HCT116 (cell line): ENCODE measurements around the gene FAM13A. TPM values are rescaled to one million over a fixed set of nuclear protein-coding genes. Genes with fewer than 3 reads are reported as not detected.

Source experiments
- ATAC-seq: fragments of 200-7000 bp; cut with Tn5 transposase; 2 replicates; pipeline ENCODE4 v1.9.1; 2020; ENCODE audit warnings: mild to moderate bottlenecking, moderate library complexity
- BruUV-seq: library from RNA; stranded (reverse); fragments of 400-500 nt; replicated peaks from 2 replicates; lab custom pipeline; 2021; lab: Mats Ljungman, UMichigan
- CTCF ChIA-PET: fragments of 300-600 bp; sonication (Branson Sonifier 250); formaldehyde crosslinking; loops from one replicate; lab custom pipeline; 2021; ENCODE audit warnings: antibody characterized with exemption; lab: Charles Lee
- POLR2A ChIA-PET: fragments of 300-600, 350-600 bp; sonication (Branson Sonifier 250); formaldehyde crosslinking; loops from one replicate; lab custom pipeline; 2021; ENCODE audit warnings: antibody characterized with exemption; lab: Charles Lee
- RAD21 ChIA-PET, 2 experiments: fragments of 300-600 bp; sonication (Branson Sonifier 250); formaldehyde crosslinking; loops; one replicate each; lab custom pipeline; 2023; ENCODE audit warnings: low total read pairs in 2 of 2; ENCODE audit not compliant: uncharacterized antibody in 2 of 2, unreplicated experiment in 2 of 2, low non-redundant PET in 1 of 2; lab: Charles Lee
- DNase-seq: peaks from one replicate; pipeline ENCODE4 v3.0.0-alpha.2; 2010; ENCODE audit warnings: low read depth, low spot score
- H2AFZ ChIP-seq: fragments of 200-600 bp; shearing (Covaris generic), sonication (generic); 2 replicates; pipeline ENCODE4 v1.6.1; 2017; ENCODE audit warnings: low read depth, mixed run types, mixed read lengths, antibody characterized with exemption, low read length; ENCODE audit not compliant: poor library complexity, severe bottlenecking
- H3K27ac ChIP-seq: 2 replicates; pipeline ENCODE4 v1.5.1; 2012; ENCODE audit warnings: low read depth, low read length
- H3K27me3 ChIP-seq: fragments of 200-600 bp; sonication (generic); 2 replicates; pipeline ENCODE4 v1.6.1; 2016; ENCODE audit warnings: mixed run types, low read length, mixed read lengths; ENCODE audit not compliant: insufficient read depth
- H3K36me3 ChIP-seq, 2 experiments: fragments of 200-500 bp in 1 of 2; fragments of 200-600 bp in 1 of 2; sonication (Bioruptor generic) in 1 of 2; sonication (generic) in 1 of 2; 2 replicates each; pipeline versions ENCODE4 v1.5.1 to v1.6.1; 2014 to 2016; ENCODE audit warnings: low read length in 2 of 2, inconsistent platforms in 1 of 2, mixed read lengths in 1 of 2, mixed run types in 1 of 2; ENCODE audit not compliant: insufficient read depth in 2 of 2, control insufficient read depth in 1 of 2
- H3K4me1 ChIP-seq, 2 experiments: fragments of 200-600 bp in 1 of 2; sonication (generic) in 1 of 2; 2 replicates each; pipeline versions ENCODE4 v1.5.1 to v1.6.1; 2012 to 2017; ENCODE audit warnings: low read length in 2 of 2, inconsistent platforms in 1 of 2, mild to moderate bottlenecking in 1 of 2, mixed read lengths in 1 of 2, mixed run types in 1 of 2, moderate library complexity in 1 of 2; ENCODE audit not compliant: insufficient read depth in 2 of 2, control insufficient read depth in 1 of 2
- H3K4me2 ChIP-seq: fragments of 200-600 bp; sonication (generic); 2 replicates; pipeline ENCODE4 v1.6.1; 2017; ENCODE audit warnings: mixed run types, low read length, mixed read lengths
- H3K4me3 ChIP-seq, 2 experiments: fragments of 200-600 bp in 1 of 2; sonication (generic) in 1 of 2; replicated peaks in 1 of 2; 2 replicates each; pipeline ENCODE4 v1.5.1; 2011 to 2016; ENCODE audit warnings: low read length in 2 of 2, control low read depth in 1 of 2, low read depth in 1 of 2, mild to moderate bottlenecking in 1 of 2, mixed read lengths in 1 of 2, mixed run types in 1 of 2
- H3K79me2 ChIP-seq: fragments of 200-600 bp; sonication (generic); 2 replicates; pipeline ENCODE4 v1.6.1; 2017; ENCODE audit warnings: mild to moderate bottlenecking, mixed run types, low read length, moderate library complexity, mixed read lengths; ENCODE audit not compliant: insufficient read depth
- H3K9ac ChIP-seq: fragments of 200-600 bp; sonication (generic); 2 replicates; pipeline ENCODE4 v1.6.1; 2016; ENCODE audit warnings: low read length, mixed read lengths
- H3K9me2 ChIP-seq: fragments of 200-600 bp; sonication (generic), shearing (Covaris generic); 2 replicates; pipeline ENCODE4 v1.6.1; 2017; ENCODE audit warnings: mixed run types, mild to moderate bottlenecking, moderate library complexity; ENCODE audit not compliant: insufficient read depth
- H3K9me3 ChIP-seq, 2 experiments: fragments of 200-500 bp in 1 of 2; fragments of 200-600 bp in 1 of 2; sonication (Bioruptor generic) in 1 of 2; sonication (generic) in 1 of 2; 2 replicates each; pipeline ENCODE4 v1.6.1; 2014 to 2017; ENCODE audit warnings: low read length in 2 of 2, mixed read lengths in 2 of 2, inconsistent platforms in 1 of 2, low read depth in 1 of 2, mild to moderate bottlenecking in 1 of 2, mixed run types in 1 of 2, moderate library complexity in 1 of 2; ENCODE audit not compliant: control insufficient read depth in 1 of 2, insufficient read depth in 1 of 2
- H4K20me1 ChIP-seq: fragments of 200-600 bp; sonication (generic), shearing (Covaris generic); 2 replicates; pipeline ENCODE4 v1.6.1; 2017; ENCODE audit warnings: mixed run types, mild to moderate bottlenecking, moderate library complexity; ENCODE audit not compliant: insufficient read depth
- ATF3 ChIP-seq: IDR thresholded peaks from 2 replicates; pipeline ENCODE4 v1.6.1; 2012
- CEBPB ChIP-seq: IDR thresholded peaks from 2 replicates; pipeline ENCODE4 v1.6.1; 2012; ENCODE audit warnings: low read depth
- EGR1 ChIP-seq: IDR thresholded peaks from 2 replicates; pipeline ENCODE4 v1.6.1; 2012; ENCODE audit warnings: low read depth
- ELF1 ChIP-seq: IDR thresholded peaks from 2 replicates; pipeline ENCODE4 v1.6.1; 2012; ENCODE audit warnings: low read depth, borderline replicate concordance
- EZH2 ChIP-seq: fragments of 200-600 bp; sonication (generic); IDR thresholded peaks from 2 replicates; pipeline ENCODE4 v1.6.1; 2017; ENCODE audit warnings: antibody characterized with exemption, mixed run types
- TCF7L2 ChIP-seq: IDR thresholded peaks from 2 replicates; pipeline ENCODE4 v1.7.0; 2011; ENCODE audit warnings: borderline replicate concordance, inconsistent platforms; ENCODE audit not compliant: insufficient read depth, insufficient read length; ENCODE audit errors: extremely low read depth
- YY1 ChIP-seq: IDR thresholded peaks from 2 replicates; pipeline ENCODE4 v1.6.1; 2011; ENCODE audit warnings: low read length, low read depth, moderate library complexity, mild to moderate bottlenecking; ENCODE audit not compliant: insufficient replicate concordance; ENCODE audit errors: extremely low read depth
- ZFX ChIP-seq: fragments of 450-650 bp; IDR thresholded peaks from 2 replicates; pipeline ENCODE4 v1.6.1; 2017
- intact Hi-C: fragments of 100-400 bp; cut with micrococcal nuclease; formaldehyde crosslinking; loops from 2 replicates; pipeline ENCODE4 v1.10.0; 2022
- total RNA-seq: library from RNA; stranded (reverse); gene quantifications from one replicate; pipeline ENCODE4 v1.2.1, GENCODE V29; 2021; ENCODE audit not compliant: unreplicated experiment
- TF ChIP-seq, protein P1 (sequence below): IDR thresholded peaks from 2 replicates; pipeline ENCODE4 v1.6.1; 2012; ENCODE audit warnings: low read depth

Gene FAM13A
- total RNA-seq, 1 experiment from 2014 or later = 17.2 TPM

- no peak for ATAC-seq
- ChIA-PET POLR2A (no interaction called here), RAD21 (no interaction called here), CTCF (no interaction called here)
- Histone ChIP-seq H3K4me3 (no peak overlapping the region), H3K27ac (no peak overlapping the region), H3K9me3 (peaks cover 0 to 4% of the 10 kb centered on the region in 2 experiments; a peak in 1 of 4 replicates), H3K9ac (no peak overlapping the region), H2AFZ (no peak overlapping the region), H3K27me3 (no peaks in the 10 kb centered on the region), H3K4me2 (no peak overlapping the region), H4K20me1 (no peaks in the 10 kb centered on the region), H3K79me2 (no peaks in the 10 kb centered on the region), H3K4me1 (no peaks in the 10 kb centered on the region), H3K36me3 (no peaks in the 10 kb centered on the region), H3K9me2 (no peaks in the 10 kb centered on the region)
- TF ChIP-seq YY1 (no peak), EZH2 (no peak), ZFX (no peak), ATF3 (no peak), TCF7L2 (no peak), ELF1 (no peak), EGR1 (no peak), CEBPB (no peak)
- TF ChIP-seq, protein P1, sequence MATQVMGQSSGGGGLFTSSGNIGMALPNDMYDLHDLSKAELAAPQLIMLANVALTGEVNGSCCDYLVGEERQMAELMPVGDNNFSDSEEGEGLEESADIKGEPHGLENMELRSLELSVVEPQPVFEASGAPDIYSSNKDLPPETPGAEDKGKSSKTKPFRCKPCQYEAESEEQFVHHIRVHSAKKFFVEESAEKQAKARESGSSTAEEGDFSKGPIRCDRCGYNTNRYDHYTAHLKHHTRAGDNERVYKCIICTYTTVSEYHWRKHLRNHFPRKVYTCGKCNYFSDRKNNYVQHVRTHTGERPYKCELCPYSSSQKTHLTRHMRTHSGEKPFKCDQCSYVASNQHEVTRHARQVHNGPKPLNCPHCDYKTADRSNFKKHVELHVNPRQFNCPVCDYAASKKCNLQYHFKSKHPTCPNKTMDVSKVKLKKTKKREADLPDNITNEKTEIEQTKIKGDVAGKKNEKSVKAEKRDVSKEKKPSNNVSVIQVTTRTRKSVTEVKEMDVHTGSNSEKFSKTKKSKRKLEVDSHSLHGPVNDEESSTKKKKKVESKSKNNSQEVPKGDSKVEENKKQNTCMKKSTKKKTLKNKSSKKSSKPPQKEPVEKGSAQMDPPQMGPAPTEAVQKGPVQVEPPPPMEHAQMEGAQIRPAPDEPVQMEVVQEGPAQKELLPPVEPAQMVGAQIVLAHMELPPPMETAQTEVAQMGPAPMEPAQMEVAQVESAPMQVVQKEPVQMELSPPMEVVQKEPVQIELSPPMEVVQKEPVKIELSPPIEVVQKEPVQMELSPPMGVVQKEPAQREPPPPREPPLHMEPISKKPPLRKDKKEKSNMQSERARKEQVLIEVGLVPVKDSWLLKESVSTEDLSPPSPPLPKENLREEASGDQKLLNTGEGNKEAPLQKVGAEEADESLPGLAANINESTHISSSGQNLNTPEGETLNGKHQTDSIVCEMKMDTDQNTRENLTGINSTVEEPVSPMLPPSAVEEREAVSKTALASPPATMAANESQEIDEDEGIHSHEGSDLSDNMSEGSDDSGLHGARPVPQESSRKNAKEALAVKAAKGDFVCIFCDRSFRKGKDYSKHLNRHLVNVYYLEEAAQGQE = no peak
- no TSS peak for BruUV-seq
- intact Hi-C loops = no loop called here
- no peak for DNase-seq
These were observed 336.2 kb downstream of the FAM13A start for GRCh38 chr4:88720451-88721428.
